Kidney (tissue), 14 donors: ENCODE results near the gene PDE3B. TPM values are rescaled to one million over a fixed set of nuclear protein-coding genes. Genes with fewer than 3 reads are reported as not detected.

Source experiments
- DNase-seq, 5 donors: peaks; one replicate each; pipeline ENCODE4 v3.0.0-alpha.2; 2013 to 2020
- FAIRE-seq: peaks from 2 replicates; lab custom pipeline; 2012; peaks lifted over from hg19 to GRCh38; lab: Jason Lieb, UNC
- H3K27ac ChIP-seq, 2 donors: one replicate each; pipeline ENCODE4 v1.7.0; 2013; ENCODE audit warnings: low read depth in 2 of 2, low read length in 2 of 2, inconsistent platforms in 1 of 2
- H3K27me3 ChIP-seq: one replicate; pipeline ENCODE4 v1.7.1; 2013; ENCODE audit warnings: low read length, inconsistent platforms; ENCODE audit not compliant: control insufficient read depth, insufficient read depth
- H3K36me3 ChIP-seq, 3 donors: one replicate each; pipeline versions ENCODE4 v1.7.0 to v1.7.1; 2013; ENCODE audit warnings: low read length in 3 of 3, control low read depth in 1 of 3, inconsistent platforms in 1 of 3; ENCODE audit not compliant: insufficient read depth in 3 of 3, control insufficient read depth in 2 of 3
- H3K4me1 ChIP-seq, 3 donors: one replicate each; pipeline versions ENCODE4 v1.7.0 to v1.7.1; 2013; ENCODE audit warnings: low read length in 3 of 3, inconsistent platforms in 1 of 3, low read depth in 1 of 3; ENCODE audit not compliant: control insufficient read depth in 2 of 3, insufficient read depth in 2 of 3
- H3K4me3 ChIP-seq, 3 donors: one replicate each; pipeline versions ENCODE4 v1.7.0 to v1.8.1; 2013; ENCODE audit warnings: low read length in 3 of 3, control low read depth in 1 of 3, inconsistent platforms in 1 of 3
- H3K9ac ChIP-seq, 3 donors: one replicate each; pipeline versions ENCODE4 v1.7.0 to v1.7.1; 2013; ENCODE audit warnings: low read length in 3 of 3, control low read depth in 1 of 3, inconsistent platforms in 1 of 3
- H3K9me3 ChIP-seq, 3 donors: one replicate each; pipeline versions ENCODE4 v1.7.0 to v1.7.1; 2013; ENCODE audit warnings: low read length in 3 of 3, control low read depth in 1 of 3, inconsistent platforms in 1 of 3; ENCODE audit not compliant: control insufficient read depth in 2 of 3, insufficient read depth in 1 of 3
- intact Hi-C: fragments of 100-400 bp; cut with DNase I; formaldehyde crosslinking; loops from one replicate; pipeline ENCODE4 v1.11.1; 2022
- polyA plus RNA-seq: library from polyadenylated mRNA; stranded (reverse); fragments of 350-450 nt; fragmentation: Illumina TruSeq; extraction: RNeasy Lipid Tissue Mini Kit (QIAGEN cat#74804); gene quantifications from one replicate; pipeline ENCODE4 v1.2.3, GENCODE V29; 2014; ENCODE audit warnings: low read depth, low replicate concordance; ENCODE audit not compliant: insufficient read depth
- total RNA-seq: library from RNA; stranded (reverse); fragmentation: NEBNext Ultra II Directional; extraction: Animal tissue kit (Norgen Biotek cat#: 25700); gene quantifications from one replicate; pipeline ENCODE4 v1.2.1, GENCODE V29; 2021
- TF ChIP-seq, protein P1 (sequence below): IDR thresholded peaks from 3 replicates; pipeline ENCODE4 v1.5.1; 2012; ENCODE audit warnings: mild to moderate bottlenecking, moderate library complexity, borderline replicate concordance; ENCODE audit not compliant: insufficient read depth; ENCODE audit errors: extremely low read depth
- donor health status: control.
- donor health status: control.
- donor health status: control.
- donor health status: control.
- donor health status: control.
- donor health status: DM: yes; HTN: yes; CAD: no.
- donor health status: Normal renal cell carcinoma (clear cell type).

PDE3B gene
- total and polyA plus RNA-seq, 2 donors from 2014 or later: 0.99 to 7.4 TPM

DNA sequence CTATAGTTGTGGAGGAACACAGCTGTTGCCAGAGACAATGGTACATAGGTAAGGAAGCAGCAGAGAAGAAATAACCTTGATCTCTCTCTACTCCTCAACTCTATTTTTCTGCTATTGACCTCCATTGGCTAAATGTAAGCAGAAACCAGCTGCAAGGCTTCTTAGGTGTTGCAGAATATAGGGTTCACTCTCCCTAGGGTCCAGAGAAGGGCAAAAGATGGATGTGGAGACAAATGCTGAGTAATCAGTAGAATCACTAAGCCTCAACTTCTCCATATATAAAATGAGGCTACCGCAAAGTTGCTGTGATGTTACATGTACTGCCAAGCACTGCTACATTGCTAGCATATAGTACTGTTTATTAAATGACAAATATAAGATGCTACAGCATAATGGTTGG, 120.6 kb downstream of the PDE3B start:
- H3K9me3 ChIP-seq: no peaks in the 10 kb centered on the region
- DNase-seq (no peak), FAIRE-seq (no peak)
- TF ChIP-seq, protein P1, sequence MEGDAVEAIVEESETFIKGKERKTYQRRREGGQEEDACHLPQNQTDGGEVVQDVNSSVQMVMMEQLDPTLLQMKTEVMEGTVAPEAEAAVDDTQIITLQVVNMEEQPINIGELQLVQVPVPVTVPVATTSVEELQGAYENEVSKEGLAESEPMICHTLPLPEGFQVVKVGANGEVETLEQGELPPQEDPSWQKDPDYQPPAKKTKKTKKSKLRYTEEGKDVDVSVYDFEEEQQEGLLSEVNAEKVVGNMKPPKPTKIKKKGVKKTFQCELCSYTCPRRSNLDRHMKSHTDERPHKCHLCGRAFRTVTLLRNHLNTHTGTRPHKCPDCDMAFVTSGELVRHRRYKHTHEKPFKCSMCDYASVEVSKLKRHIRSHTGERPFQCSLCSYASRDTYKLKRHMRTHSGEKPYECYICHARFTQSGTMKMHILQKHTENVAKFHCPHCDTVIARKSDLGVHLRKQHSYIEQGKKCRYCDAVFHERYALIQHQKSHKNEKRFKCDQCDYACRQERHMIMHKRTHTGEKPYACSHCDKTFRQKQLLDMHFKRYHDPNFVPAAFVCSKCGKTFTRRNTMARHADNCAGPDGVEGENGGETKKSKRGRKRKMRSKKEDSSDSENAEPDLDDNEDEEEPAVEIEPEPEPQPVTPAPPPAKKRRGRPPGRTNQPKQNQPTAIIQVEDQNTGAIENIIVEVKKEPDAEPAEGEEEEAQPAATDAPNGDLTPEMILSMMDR: no peak
- intact Hi-C loops: no loop called here
- H3K9ac ChIP-seq: no peak overlapping the region
- H3K4me1 ChIP-seq: no peaks in the 10 kb centered on the region
- H3K4me3 ChIP-seq: no peak overlapping the region
- H3K36me3 ChIP-seq: no peaks in the 10 kb centered on the region
- H3K27ac ChIP-seq: no peak overlapping the region
- H3K27me3 ChIP-seq: no peaks in the 10 kb centered on the region

DNA sequence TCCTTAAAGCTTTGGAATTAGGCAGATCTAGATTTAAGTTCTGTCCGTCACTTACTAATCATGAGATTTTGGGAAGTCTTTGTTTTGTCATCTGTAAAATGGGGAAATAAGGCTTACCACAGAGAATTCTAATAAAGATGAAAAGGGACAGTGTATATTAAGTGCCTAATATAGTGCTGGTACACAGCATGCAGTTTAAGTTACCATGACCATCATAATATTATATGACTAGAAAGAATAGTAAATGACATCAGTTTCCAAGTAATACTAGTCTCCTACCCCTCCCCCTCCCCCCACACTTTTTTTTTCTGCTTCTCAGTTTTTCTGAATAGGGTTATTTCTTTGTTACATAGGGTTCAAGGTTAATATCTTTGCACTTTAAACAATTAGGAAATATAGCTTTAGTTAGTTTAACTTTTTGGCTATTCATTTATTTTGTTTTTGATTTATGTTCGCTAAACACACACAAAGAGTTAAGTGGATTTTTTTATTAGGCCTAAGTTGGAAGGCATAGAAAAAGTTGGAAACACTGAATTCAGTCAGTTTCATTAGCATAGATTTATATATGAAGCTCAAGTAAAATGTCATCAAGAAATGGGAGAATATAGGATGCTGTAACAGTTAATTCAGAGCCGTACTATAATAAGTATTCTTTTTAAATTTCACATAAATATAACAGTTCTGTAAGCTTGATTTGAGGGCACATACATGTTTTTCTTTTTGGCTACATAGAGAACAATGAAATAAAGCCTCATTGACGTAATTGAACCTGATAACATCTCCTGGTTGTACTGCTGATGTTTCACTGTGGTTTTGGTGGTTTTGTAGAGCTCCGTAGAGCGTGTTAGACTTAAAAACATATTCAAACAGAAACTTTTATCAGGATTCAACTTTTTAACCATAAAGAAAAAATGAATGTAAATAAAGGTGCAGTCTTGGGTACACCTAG, 121.2 kb downstream of the PDE3B start:
- H3K36me3 ChIP-seq: no peaks in the 10 kb centered on the region
- H3K27me3 ChIP-seq: no peaks in the 10 kb centered on the region
- intact Hi-C loops: no loop called here
- H3K9ac ChIP-seq: no peak overlapping the region
- DNase-seq (no peak), FAIRE-seq (no peak)
- H3K27ac ChIP-seq: no peak overlapping the region
- TF ChIP-seq, protein P1: no peak
- H3K4me3 ChIP-seq: no peak overlapping the region
- H3K9me3 ChIP-seq: no peaks in the 10 kb centered on the region
- no peaks in the 10 kb centered on the region for H3K4me1 ChIP-seq

DNA sequence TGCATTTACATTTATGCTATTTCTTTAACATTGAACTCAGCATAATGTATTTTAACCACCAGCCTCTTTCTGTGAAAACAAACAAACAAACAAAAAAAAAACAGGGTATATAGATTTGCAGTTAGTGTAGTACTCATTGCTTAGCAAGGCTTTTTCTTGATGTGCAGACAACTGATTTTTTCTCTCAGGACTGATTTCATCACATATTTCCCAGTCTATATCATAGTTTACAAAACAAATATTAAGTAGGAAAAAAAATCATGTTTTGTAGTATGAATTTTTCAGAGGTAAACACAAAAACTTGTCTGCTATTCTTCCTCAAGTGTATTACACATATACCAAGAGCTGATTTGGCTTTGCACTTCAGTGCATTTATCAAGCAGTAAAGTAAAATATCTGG, 123.0 kb downstream of the PDE3B start:
- Histone ChIP-seq H3K27ac (no peak overlapping the region), H3K4me1 (no peaks in the 10 kb centered on the region), H3K36me3 (no peaks in the 10 kb centered on the region), H3K9me3 (no peaks in the 10 kb centered on the region), H3K4me3 (no peak overlapping the region), H3K9ac (no peak overlapping the region), H3K27me3 (no peaks in the 10 kb centered on the region)
- TF ChIP-seq, protein P1: no peak
- FAIRE-seq: no peak
- intact Hi-C loops: no loop called here
- DNase-seq: no peak
